Germinal center (tissue), 1 donor: Measurements from ENCODE around the gene ARMC5.
"Not testable (repeated sequence)": the region's sequence is repeated elsewhere in the genome, so short reads cannot be mapped to it uniquely, and the experiment has no call there.

Source experiments
- DNase-seq: peaks from one replicate; pipeline ENCODE4 v3.0.0; 2012; ENCODE audit warnings: mixed read lengths, low spot score

Gene ARMC5, protein sequence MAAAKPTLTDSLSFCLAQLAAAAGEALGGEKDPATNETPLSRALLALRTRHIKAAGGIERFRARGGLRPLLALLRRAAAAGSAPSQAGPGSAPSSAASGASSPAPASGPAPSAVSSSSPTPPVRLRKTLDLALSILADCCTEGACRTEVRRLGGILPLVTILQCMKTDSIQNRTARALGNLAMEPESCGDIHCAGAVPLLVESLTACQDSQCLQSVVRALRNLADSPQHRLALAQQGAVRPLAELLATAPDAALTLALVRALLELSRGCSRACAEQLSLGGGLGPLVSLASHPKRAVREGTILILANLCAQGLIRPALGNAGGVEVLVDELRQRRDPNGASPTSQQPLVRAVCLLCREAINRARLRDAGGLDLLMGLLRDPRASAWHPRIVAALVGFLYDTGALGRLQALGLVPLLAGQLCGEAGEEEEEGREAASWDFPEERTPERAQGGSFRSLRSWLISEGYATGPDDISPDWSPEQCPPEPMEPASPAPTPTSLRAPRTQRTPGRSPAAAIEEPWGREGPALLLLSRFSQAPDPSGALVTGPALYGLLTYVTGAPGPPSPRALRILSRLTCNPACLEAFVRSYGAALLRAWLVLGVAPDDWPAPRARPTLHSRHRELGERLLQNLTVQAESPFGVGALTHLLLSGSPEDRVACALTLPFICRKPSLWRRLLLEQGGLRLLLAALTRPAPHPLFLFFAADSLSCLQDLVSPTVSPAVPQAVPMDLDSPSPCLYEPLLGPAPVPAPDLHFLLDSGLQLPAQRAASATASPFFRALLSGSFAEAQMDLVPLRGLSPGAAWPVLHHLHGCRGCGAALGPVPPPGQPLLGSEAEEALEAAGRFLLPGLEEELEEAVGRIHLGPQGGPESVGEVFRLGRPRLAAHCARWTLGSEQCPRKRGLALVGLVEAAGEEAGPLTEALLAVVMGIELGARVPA

DNA sequence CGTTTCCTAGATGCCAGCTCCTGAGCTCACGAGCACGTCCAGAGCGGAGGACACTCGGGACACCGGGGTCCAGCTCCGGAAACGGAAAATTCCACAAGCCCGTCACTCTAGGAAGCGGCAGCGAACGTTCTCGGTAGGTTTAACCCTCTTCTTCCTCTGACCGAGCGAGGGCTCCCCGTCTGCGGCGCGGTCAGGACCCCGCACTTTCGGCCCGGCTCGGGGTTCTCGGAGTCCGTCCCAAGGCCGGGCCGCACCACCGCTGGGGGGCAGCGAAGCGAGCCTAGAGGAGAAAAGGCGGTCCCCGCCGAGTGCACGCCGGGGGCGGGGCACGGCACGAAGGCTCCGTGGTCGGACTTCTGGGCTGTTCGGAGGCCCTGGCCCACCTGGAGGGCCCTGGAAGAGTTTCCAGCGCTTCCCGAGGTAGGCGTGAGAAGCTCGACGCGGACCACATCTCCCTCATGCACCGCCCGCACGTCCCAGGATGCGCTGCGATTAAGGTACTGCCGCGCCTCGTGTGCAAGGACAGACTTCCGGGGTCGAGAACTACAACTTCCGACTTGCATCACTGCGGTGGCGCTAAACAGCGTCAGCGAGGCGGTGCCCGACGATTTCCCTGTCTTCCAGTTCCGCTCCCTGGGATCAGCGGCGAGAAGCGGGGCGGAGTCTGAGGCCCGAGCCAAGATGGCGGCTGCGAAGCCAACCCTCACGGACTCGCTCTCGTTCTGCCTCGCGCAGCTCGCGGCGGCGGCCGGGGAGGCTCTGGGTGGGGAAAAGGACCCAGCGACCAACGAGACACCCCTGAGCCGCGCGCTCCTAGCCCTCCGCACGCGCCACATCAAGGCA lies at the start of gene ARMC5:
Gene ARMC5 (plus strand): TSS at position 658 of the 843 bp plus-strand sequence. CDS start 24 bp downstream, at position 682.
- peak; percentile 93 for DNase-seq

DNA sequence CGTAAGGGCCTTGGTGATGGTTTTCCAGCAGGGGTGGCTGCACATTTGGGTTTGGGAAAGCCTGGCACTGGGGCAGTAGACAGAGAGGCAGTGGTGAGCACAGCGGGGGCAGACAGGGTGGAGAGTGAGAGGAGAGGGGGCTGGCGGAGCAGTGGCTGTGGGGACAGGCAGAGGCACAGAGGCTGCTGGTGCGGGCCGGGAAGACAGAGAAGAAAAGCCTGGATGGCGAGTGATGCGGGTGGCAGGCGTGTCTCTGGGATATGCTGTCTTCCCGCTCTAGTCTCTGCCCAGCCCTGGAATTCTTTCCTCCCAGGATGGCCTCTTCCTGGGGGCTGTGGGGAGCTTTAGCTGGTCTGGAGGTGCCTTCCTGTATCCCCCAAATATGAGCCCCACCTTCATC lies 49.2 kb upstream of the ARMC5 start:
- DNase-seq = no peak

DNA sequence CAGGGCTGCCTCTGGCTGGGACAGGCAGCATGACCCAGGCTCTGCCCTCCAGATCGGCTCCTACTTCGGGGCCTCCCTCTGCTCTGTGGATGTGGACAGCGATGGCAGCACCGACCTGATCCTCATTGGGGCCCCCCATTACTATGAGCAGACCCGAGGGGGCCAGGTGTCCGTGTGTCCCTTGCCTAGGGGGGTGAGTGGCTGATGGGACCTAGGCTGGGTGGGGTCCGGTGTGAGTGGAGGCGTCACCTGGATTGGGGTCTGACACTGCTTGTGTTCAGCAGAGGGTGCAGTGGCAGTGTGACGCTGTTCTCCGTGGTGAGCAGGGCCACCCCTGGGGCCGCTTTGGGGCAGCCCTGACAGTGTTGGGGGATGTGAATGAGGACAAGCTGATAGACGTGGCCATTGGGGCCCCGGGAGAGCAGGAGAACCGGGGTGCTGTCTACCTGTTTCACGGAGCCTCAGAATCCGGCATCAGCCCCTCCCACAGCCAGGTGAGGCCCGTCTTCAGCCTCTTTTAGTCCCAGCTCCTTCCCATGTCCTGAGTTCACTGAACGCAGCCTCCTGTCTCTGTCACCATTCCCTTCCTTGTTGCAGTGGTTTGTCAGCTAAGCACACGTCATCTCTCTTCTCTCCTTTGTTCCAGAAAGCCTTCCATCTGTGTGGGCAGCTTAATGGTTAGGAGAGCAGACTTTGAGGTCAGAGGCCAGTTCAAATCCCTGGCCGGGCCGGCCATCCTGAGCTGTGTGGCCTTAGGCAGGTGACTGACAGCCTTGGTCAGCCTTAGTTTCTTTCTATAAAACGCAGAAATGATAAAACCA lies 48.1 kb upstream of the ARMC5 start:
- no peak for DNase-seq

DNA sequence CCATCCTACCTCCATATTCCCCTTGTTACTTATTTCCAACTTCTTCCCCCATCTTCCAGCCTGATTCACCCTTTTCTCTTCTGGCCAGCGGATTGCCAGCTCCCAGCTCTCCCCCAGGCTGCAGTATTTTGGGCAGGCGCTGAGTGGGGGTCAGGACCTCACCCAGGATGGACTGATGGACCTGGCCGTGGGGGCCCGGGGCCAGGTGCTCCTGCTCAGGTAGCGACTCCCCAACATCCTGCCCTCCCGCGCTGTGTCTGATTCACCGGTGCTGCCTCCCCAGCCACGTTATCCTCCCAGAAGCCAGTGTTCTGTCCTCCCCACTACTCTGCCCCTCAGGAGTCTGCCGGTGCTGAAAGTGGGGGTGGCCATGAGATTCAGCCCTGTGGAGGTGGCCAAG lies 46.6 kb upstream of the ARMC5 start:
- DNase-seq = no peak

DNA sequence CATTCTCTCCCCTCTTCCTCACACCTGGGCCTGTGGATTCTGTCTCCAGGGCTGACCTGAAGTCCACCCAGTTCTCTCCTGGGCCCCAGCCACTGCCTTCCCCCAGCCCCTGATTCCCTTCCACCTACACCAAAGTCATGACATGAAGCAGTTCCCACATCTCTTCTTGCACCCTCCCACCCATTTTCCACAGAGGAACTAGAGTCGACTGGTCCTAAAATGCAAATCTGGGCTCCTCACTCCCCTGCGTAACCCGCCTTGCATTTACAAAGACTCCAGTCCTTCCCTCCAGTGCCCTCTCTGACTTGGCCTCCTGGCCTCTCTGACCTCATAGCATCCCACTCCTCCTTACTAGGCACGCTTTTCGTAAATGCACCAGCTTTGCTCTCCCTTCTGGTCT lies 45.9 kb upstream of the ARMC5 start:
- no peak for DNase-seq

DNA sequence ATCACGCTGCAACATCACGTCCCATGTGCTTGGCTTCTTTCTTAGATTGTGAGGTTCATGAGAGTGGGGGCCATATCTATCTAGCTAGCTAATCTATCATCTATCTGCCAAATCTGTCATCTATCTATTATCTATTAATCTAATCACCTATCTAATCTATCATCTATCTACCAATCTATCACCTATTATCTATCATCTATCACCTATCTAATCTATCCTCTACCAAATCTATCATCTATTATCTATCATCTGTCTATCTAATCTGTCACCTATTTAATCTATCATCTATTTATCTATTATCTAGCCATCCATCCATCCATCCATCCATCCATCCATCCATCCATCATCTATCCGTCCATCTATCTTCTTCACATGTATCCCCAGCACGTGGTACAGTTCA lies 45.4 kb upstream of the ARMC5 start:
- DNase-seq = no peak

DNA sequence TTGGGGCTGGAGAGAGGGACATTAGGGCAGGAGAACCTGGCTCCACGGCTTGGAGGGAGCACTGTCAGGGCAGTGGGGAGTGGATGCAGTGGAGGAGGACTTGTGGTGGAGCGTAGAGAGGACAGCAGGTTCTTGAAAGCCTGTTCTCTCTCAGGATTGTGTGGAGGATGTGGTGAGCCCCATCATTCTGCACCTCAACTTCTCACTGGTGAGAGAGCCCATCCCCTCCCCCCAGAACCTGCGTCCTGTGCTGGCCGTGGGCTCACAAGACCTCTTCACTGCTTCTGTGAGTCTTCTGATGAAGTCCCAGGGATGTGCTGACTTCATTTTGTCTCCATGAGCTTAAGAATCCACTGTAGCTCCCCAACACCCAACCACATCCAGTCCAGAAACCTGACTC lies 44.6 kb upstream of the ARMC5 start:
- no peak for DNase-seq

DNA sequence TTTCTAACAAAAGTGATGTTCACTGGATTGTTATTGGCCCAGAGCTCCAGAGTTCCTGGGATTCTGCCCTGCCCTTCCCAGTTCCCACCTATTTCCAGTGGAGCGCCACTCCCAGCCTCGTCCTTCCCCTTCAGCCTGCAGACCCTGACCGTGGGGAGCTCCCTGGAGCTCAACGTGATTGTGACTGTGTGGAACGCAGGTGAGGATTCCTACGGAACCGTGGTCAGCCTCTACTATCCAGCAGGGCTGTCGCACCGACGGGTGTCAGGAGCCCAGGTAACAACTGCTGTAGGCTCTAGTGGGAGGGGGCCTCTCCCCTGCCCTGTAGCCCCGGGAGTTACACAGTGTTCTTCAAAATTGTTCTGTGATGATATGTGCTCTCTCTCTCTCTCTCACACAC lies 42.9 kb upstream of the ARMC5 start:
- DNase-seq = no peak

DNA sequence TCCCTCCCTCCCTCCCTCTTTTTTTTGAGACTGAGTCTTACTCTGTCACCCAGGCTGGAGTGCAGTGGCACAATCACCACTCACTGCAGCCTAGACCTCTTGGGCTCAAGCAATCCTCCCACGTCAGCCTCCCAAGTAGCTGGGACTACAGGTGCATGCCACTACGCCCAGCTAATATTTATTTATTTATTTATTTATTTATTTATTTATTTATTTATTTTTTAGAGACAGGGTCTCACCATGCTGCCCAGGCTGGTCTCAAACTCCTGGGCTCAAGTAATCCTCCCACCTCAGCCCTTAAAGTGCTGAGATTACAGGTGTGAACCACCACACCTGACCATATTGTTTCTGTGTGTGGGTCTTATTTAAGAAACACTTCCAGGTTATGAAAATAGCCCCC lies 42.3 kb upstream of the ARMC5 start:
- not testable (repeated sequence) for DNase-seq

DNA sequence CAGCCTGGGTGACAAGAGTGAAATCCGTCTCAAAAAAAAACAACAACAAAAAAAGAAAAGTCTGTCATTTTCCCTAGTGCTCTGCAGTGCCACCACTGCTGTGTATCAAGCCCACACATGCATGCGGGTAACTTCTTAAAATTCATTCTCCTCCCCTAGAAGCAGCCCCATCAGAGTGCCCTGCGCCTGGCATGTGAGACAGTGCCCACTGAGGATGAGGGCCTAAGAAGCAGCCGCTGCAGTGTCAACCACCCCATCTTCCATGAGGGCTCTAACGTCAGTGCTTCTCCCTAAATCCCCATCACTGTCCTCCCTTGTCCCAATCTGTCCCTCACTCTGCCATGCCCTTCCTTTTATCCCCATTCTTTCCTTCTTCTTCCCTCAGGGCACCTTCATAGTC lies 41.4 kb upstream of the ARMC5 start:
- DNase-seq = no peak

DNA sequence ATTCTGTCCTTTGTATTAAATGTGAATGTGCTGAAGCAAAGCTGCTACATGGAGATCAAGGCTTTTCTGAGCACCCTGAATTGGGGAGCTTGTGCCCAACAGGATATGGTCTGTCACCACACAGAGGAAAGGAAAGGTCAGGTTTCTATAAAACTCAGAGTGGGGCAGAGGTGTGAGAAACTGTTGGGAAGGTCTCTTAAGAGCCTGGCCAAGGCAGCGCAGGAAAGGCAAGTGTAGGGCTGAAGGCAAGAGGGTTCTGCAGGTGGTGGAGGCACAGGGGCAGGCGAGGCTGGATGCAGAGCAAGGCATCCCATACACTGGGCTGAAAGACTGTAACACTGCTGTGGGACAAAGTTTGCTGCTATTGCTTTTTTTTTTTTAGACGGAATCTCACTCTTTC lies 39.3 kb upstream of the ARMC5 start:
- no peak for DNase-seq

DNA sequence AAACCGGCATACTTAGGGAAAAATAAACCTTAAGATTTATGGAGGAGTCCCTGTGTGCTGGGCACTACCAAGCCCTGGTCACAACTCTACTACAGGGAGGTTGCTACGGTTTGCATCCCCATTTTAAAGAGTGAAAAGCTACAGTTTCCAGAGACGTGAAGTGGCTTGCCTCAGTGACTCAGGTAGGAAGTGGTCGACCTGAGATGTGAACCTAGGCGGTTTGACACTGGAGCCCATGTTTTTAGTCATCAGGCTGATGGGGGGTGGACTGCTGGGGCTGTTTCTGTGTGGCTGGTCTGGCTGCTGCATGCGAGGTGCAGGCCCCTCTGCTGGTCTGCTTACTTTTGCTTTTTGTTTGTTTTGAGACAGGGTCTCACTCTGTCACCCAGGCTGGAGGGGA lies 37.7 kb upstream of the ARMC5 start:
- DNase-seq = no peak

DNA sequence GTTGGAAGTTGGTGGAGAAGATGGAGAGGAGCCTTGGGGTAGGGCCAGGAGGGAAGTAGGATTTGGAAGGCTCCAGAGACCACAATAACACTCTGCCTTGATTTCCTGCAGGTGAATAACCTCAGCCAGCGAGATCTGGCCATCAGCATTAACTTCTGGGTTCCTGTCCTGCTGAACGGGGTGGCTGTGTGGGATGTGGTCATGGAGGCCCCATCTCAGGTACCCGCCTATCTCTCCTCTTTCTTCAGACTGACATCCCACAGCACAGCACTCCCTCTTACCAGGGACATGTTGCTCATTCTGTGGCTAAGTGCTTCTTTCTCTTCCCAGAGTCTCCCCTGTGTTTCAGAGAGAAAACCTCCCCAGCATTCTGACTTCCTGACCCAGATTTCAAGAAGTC lies 36.1 kb upstream of the ARMC5 start:
- DNase-seq = no peak

DNA sequence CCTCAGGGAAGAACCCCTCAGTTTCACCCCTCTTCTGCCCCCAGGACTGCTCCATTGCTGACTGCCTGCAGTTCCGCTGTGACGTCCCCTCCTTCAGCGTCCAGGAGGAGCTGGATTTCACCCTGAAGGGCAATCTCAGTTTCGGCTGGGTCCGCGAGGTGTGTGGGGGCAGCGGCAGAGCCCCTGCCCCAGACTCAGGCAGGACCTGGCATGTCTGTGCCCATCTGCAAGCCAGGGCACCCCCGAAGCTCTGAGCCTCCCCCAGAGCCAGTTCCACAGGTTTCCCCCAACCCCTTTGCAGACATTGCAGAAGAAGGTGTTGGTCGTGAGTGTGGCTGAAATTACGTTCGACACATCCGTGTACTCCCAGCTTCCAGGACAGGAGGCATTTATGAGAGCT lies 35.5 kb upstream of the ARMC5 start:
- DNase-seq = no peak

DNA sequence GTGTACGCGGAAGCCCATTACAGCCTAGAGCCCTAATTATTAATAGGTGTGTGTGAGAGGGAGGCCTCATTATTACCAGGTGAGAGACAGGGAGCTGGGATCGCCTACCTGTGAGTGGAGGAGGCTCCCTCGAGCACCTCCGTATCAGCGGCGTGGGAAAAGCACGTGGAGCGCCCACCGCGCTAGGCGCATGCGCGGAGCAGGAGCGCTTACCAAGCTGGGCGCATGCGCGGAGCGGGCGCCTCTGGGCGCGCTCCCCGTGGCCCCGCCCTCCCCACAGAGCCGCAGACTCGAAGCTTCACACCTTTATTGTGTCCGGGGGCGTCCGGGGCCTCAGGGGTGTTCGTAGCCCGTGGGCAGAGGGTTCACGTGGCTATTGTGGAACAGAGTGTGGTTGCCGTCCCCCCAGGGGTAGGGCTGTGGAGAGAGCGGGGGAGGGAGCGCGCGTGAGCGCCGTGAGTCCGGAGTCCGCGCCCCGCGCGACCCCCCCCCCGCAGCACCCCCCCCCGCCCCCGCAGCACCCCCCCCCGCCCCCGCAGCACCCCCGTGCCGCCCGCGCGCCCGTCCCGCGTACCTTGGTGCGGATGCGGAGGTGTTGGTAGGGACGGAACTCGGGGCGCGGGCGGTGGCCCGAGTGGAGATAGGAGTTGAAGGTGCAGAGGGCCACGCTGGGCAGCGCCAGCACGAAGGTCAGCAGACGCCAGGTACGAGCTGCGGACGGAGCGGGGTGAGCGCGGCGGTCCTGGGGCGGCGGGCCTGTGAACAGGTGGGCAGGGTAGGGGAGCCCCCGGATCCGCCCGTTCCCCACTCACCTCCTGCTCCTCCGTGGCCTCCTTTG lies 31.6 kb upstream of the ARMC5 start:
- peak; percentile 64 for DNase-seq

DNA sequence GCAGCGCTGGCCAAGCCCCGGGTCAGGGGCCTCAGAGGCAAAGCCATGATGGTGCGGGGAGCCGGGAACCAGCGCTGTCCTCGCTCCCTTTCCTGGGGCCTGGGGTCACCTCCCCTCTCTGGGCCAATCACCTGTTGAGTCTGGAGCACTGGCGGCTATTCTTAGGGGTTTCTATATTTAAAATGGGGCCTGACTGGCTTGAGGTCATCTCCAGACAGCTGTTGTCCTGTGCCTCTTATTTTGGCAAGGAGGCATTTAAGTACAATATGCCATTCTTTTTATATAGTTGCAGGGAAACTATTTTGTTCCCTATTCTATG lies 31.1 kb upstream of the ARMC5 start, which contains the start of gene COX6A2:
Gene COX6A2 (minus strand): TSS at position 82 of the 319 bp plus-strand sequence. CDS start 35 bp downstream, at position 47.
- no peak for DNase-seq

DNA sequence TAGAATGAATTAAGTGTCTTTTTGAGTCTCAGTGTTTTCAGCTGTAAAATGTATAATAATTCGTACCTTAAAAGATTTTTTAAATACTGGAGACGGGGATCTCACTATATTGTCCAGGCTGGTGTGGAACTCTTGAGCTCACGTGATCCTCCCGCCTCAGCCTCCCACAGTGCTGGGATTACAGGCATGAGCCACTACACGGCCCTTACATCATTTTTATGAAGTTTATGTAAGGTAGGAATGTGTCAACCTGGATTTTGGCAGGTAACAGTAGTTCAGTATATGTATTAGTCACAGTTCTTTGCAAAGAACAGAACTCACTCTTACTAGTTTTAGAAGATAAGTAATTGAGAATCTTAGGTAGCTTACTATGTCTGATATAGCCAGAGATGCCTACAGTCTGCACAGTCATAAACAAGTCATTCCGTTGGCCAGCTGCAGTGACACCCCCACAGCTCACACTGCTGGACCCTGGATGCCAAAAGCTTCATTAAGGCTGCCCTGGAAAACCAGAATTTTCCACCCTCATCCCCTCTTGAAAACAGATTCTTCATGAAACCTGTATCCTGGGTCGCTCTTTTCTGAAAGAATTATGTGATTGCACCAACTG lies 30.6 kb upstream of the ARMC5 start:
- DNase-seq = no peak

DNA sequence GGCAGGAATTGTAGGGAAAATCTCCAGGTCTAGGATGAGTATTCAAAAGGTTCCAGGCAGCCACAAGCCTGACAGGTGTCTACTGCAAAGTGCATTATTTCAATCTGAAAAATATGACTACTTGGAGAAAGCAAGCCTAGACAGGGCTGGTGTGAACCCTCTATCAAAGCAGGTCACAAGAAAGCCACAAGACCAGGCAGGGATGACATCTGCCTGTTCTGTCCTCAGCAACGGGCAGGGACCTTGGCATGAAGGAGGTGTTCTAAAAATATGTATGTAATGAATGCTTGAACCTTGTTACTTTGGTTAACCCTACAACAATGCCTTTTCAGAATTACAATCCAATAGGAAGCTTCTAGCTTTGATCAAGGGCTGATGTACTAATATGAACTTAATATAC lies 30.0 kb upstream of the ARMC5 start:
- DNase-seq = no peak

DNA sequence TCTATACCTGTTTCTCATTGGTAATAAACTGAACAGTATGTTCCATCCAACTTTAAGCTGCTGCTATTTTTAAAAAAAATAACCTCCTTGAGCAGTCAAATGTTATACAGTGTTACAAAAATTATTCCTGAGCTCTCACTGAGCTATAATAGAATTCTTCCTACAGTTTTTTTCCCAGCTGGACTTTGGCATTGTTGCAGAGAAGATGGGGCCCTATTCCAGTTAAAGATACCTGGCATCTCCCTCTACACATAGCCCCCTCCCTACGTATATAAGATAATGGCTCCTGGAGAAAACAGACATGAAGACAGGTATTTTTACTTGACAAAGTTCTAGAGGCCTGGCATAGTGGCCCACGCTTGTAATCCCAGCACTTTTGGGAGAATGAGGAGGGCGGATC lies 29.5 kb upstream of the ARMC5 start:
- no peak for DNase-seq
